Measurements from ENCODE around the gene TENT4B.

GRCh38 chr16:50192386-50193050 is 39.4 kb downstream of the TENT4B start:
- TF ChIP-seq CTCF (IDR thresholded peaks at IDR 0.05) (no peak), TCF12 (IDR thresholded peaks at IDR 0.05) (no peak), MXI1 (IDR thresholded peaks at IDR 0.05; ENCODE audit: low read depth, low read length) (no peak), NRF1 (IDR thresholded peaks at IDR 0.05; ENCODE audit: low read depth, low read length) (no peak), EP300 (IDR thresholded peaks at IDR 0.05; ENCODE audit: borderline replicate concordance in 1 of 2, low read depth in 1 of 2, low read length in 1 of 2) (no peak), NFIC (IDR thresholded peaks at IDR 0.05; ENCODE audit: borderline replicate concordance) (no peak)
- TF ChIP-seq, protein P1, sequence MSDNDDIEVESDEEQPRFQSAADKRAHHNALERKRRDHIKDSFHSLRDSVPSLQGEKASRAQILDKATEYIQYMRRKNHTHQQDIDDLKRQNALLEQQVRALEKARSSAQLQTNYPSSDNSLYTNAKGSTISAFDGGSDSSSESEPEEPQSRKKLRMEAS (IDR thresholded peaks at IDR 0.05; ENCODE audit: low read depth), result no peak

Data from SK-N-SH (cell line).